ENCODE results near the gene TM9SF3.

DNA sequence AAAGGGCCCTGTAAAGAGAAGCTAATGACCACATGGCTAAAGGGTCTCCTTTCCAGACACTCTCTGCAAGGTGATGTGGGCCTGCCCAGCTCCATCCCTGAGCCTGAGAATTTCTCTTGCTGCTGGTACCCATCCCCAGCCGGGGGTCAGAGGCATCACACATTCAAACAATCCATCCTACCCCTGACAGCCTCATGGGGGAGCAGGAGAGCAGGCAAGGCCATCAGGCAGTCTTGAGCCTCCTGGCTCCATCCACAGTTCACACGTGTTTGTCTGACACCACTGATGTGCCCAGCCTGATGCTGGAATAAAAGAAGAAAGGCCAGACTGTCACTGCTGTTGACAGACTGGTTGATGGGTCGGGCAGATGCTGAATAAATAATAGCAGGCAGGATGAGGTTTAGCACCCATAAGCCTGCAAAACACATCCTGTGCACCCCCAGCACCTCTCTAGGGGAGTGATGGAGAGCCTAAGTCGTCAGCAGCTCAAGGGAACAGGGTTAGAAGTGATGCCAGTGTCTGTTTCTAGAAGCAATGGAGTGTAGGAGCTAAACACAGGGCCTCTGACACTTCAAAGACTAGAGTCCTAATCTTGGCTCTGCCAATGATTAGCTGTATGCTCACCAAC, 116.6 kb downstream of the TM9SF3 start:
- no peak for TF ChIP-seq POLR2A (IDR thresholded peaks at IDR 0.05)
- TF ChIP-seq, protein P1, sequence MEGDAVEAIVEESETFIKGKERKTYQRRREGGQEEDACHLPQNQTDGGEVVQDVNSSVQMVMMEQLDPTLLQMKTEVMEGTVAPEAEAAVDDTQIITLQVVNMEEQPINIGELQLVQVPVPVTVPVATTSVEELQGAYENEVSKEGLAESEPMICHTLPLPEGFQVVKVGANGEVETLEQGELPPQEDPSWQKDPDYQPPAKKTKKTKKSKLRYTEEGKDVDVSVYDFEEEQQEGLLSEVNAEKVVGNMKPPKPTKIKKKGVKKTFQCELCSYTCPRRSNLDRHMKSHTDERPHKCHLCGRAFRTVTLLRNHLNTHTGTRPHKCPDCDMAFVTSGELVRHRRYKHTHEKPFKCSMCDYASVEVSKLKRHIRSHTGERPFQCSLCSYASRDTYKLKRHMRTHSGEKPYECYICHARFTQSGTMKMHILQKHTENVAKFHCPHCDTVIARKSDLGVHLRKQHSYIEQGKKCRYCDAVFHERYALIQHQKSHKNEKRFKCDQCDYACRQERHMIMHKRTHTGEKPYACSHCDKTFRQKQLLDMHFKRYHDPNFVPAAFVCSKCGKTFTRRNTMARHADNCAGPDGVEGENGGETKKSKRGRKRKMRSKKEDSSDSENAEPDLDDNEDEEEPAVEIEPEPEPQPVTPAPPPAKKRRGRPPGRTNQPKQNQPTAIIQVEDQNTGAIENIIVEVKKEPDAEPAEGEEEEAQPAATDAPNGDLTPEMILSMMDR (IDR thresholded peaks at IDR 0.05) = peak in 6 of 7 experiments; percentile 16 to 46 (median 33)

All from body of pancreas (tissue), 4 donors.